Esophagus squamous epithelium (tissue), 5 donors: Measurements from ENCODE around the gene DUSP15. TPM values are rescaled to one million over a fixed set of nuclear protein-coding genes. Genes with fewer than 3 reads are reported as not detected.
A peak's percentile ranks its signal among the peaks of the same experiment; 100 is the strongest.

Experiments used
- DNase-seq: peaks from one replicate; lab custom pipeline; 2025; lab: John Stamatoyannopoulos, UW
- H3K27ac ChIP-seq, 4 donors: fragments of 200-600 bp; sonication (generic); one replicate each; pipeline ENCODE4 v1.5.1; 2016 to 2019; ENCODE audit warnings: mild to moderate bottlenecking in 1 of 4
- H3K27me3 ChIP-seq, 4 donors: fragments of 200-600 bp; sonication (generic); 1 replicate in 3 of 4; 2 replicates in 1 of 4; pipeline versions ENCODE4 v1.5.1 to v1.6.0; 2017 to 2021; ENCODE audit warnings: antibody characterized with exemption in 1 of 4
- H3K36me3 ChIP-seq, 3 donors: fragments of 200-600 bp; sonication (generic); one replicate each; pipeline ENCODE4 v1.5.1; 2016 to 2019
- H3K4me1 ChIP-seq, 3 donors: fragments of 200-600 bp; sonication (generic); one replicate each; pipeline ENCODE4 v1.5.1; 2017 to 2019
- H3K4me3 ChIP-seq, 4 donors: fragments of 200-600 bp; sonication (generic); 1 replicate in 3 of 4; 2 replicates in 1 of 4; pipeline ENCODE4 v1.5.1; 2016 to 2019; ENCODE audit warnings: mild to moderate bottlenecking in 2 of 4, moderate library complexity in 1 of 4
- H3K9me3 ChIP-seq, 3 donors: fragments of 200-600 bp; sonication (generic); one replicate each; pipeline ENCODE4 v1.5.1; 2016 to 2019
- POLR2A ChIP-seq, 4 donors: fragments of 450-650 bp; IDR thresholded peaks; one replicate each; pipeline ENCODE4 v1.6.1; 2017; ENCODE audit warnings: antibody characterized with exemption in 4 of 4, mild to moderate bottlenecking in 4 of 4, moderate library complexity in 3 of 4
- WGBS, 2 donors: methylation state at CpG; one replicate each; pipeline ENCODE4 v1.1.5; 2018; 5-methylcytosine and 5-hydroxymethylcytosine counted together
- intact Hi-C: fragments of 100-400 bp; cut with DNase I; formaldehyde crosslinking; loops from one replicate; pipeline ENCODE4 v1.15.0; 2022
- total RNA-seq, 4 donors: library from RNA; depleted of rRNA; stranded (reverse); fragments of >200 nt; gene quantifications; one replicate each; pipeline ENCODE4 v1.1.0, GENCODE V29; 2016
- TF ChIP-seq, protein P1 (sequence below), 6 experiments: fragments of 450-650 bp in 4 of 6; fragments of 200-600 bp in 2 of 6; sonication (generic) in 2 of 6; IDR thresholded peaks; one replicate each; pipeline ENCODE4 v1.5.1; 2016 to 2019; ENCODE audit warnings: antibody characterized with exemption in 6 of 6, mild to moderate bottlenecking in 4 of 6, moderate library complexity in 4 of 6
- donor health status: DM: yes; HTN: yes; CAD: no.

Gene DUSP15
- total RNA-seq, 4 donors from 2014 or later: 0.32 to 0.44 (median 0.38) TPM

DNA sequence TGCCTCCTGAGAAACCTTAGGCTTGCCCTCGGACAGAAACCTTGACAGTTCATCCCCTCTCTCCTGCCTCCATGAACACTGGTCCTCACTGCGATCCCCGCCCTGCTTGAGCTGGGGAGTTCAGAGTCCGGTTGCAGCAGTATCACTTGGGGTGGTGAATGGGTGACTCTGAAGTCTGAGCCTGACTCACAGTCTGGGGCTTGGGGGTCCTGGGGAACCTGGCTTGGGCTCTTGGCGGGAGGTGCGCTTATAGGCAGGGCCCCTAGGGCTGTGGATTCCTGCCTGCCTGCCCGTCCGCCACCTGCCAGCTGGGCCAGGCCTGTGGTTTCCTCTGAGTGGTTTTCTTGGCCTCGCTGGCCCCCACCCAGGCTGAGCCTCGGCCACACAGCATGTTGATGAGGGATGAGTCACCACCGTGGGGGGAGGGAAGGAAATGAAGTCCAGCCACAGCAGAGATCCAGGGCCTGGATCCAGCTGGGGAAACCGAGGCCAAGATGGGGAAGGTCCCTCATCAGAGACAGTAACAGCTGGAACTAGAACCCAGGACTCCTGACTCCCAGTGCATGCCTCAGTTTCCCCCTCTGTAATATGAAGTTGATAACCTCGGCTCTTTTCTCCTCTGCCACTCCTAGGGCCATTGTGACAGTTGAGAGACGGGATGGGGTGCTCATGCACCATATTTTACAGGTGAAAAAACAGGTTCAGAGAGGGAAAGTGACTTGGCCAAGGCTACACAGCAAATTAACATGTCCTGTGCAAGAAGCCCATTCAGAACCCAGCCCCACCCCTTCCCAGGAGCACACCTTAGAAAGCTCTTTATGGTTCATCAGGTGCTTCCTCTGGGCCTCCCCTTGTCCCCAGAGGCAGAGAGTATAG is 34.1 kb downstream of the DUSP15 start:
- peaks cover 0 to 26% (median 0%) of the 10 kb centered on the region in 4 donors for H3K27me3 ChIP-seq
- H3K4me3 ChIP-seq: no peak overlapping the region
- intact Hi-C loops: no loop called here
- no peaks in the 10 kb centered on the region for H3K36me3 ChIP-seq
- H3K27ac ChIP-seq: peak overlapping the region in 1 of 4 donors; percentile 10
- DNase-seq: no peak
- H3K4me1 ChIP-seq: peaks cover 3 to 23% (median 19%) of the 10 kb centered on the region in 3 donors
- no peaks in the 10 kb centered on the region for H3K9me3 ChIP-seq
- 17 to 36% methylated on average over 2 to 10 of the region's 14 CpGs for WGBS, 2 donors
- TF ChIP-seq, protein P1, sequence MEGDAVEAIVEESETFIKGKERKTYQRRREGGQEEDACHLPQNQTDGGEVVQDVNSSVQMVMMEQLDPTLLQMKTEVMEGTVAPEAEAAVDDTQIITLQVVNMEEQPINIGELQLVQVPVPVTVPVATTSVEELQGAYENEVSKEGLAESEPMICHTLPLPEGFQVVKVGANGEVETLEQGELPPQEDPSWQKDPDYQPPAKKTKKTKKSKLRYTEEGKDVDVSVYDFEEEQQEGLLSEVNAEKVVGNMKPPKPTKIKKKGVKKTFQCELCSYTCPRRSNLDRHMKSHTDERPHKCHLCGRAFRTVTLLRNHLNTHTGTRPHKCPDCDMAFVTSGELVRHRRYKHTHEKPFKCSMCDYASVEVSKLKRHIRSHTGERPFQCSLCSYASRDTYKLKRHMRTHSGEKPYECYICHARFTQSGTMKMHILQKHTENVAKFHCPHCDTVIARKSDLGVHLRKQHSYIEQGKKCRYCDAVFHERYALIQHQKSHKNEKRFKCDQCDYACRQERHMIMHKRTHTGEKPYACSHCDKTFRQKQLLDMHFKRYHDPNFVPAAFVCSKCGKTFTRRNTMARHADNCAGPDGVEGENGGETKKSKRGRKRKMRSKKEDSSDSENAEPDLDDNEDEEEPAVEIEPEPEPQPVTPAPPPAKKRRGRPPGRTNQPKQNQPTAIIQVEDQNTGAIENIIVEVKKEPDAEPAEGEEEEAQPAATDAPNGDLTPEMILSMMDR (IDR thresholded peaks at IDR 0.05): no peak
- TF ChIP-seq POLR2A (IDR thresholded peaks at IDR 0.05): no peak

- intact Hi-C loops: no loop called here
- H3K36me3 ChIP-seq: no peaks in the 10 kb centered on the region
- H3K4me3 ChIP-seq: no peak overlapping the region
- TF ChIP-seq, protein P1 (IDR thresholded peaks at IDR 0.05): no peak
- TF ChIP-seq POLR2A (IDR thresholded peaks at IDR 0.05): no peak
- DNase-seq: no peak
- peaks cover 3 to 23% (median 19%) of the 10 kb centered on the region in 3 donors for H3K4me1 ChIP-seq
- no peaks in the 10 kb centered on the region for H3K9me3 ChIP-seq
- peak overlapping the region in 1 of 4 donors; percentile 10 for H3K27ac ChIP-seq
- 80% methylated on average over 1 of the region's 9 CpGs for WGBS, 2 donors
- H3K27me3 ChIP-seq: peaks cover 0 to 22% (median 0%) of the 10 kb centered on the region in 4 donors
Observed at GRCh38 chr20:31835554-31835953, 34.8 kb downstream of the DUSP15 start.

DNA sequence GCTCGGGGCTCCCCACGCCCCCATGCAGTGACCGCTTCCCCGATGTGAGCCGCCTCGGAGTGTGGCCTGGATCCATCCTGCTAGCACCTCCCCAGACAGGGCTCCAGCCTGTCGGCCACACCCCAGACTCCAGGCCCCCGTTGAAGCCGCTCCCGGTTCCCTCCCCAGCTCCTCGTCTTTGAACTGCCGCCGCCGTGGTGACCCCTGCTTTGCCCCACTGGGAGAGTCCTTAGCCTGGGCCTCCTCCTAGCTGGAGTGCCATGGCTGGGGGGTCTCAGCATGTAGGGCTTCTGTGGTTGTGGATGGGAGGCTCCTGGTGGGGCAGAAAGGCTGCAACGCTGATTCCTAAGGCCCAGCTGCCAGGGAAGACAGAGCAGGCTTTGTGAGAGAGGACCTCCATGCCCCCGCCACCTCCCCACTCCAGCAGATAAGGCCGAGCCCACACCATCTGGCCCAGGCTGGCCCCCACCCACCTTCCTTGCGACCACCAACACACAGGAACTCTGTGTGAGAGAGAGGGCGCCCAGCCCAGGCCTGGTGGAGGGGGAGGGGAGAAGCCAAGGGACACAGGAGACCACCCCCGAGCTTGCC is 36.3 kb downstream of the DUSP15 start:
- TF ChIP-seq, protein P1 (IDR thresholded peaks at IDR 0.05): no peak
- no peak for TF ChIP-seq POLR2A (IDR thresholded peaks at IDR 0.05)

GRCh38 chr20:31833130-31833930 is 37.0 kb downstream of the DUSP15 start:
- H3K27me3 ChIP-seq: peaks cover 0 to 18% (median 0%) of the 10 kb centered on the region in 4 donors
- H3K36me3 ChIP-seq: no peaks in the 10 kb centered on the region
- H3K9me3 ChIP-seq: no peaks in the 10 kb centered on the region
- intact Hi-C loops: no loop called here
- WGBS, 2 donors: 35 to 41% methylated on average over 7 of the region's 14 CpGs
- H3K4me3 ChIP-seq: no peak overlapping the region
- TF ChIP-seq, protein P1 (IDR thresholded peaks at IDR 0.05): peak in 5 of 6 experiments; percentile 45 to 72 (median 54)
- TF ChIP-seq POLR2A (IDR thresholded peaks at IDR 0.05): no peak
- peaks cover 3 to 23% (median 19%) of the 10 kb centered on the region in 3 donors for H3K4me1 ChIP-seq
- DNase-seq: no peak
- no peak overlapping the region for H3K27ac ChIP-seq

More for the DNA sequence above, 36.3 kb downstream of the DUSP15 start:
- Histone ChIP-seq H3K27me3 (peaks cover 0 to 22% (median 0%) of the 10 kb centered on the region in 4 donors), H3K27ac (no peak overlapping the region), H3K36me3 (no peaks in the 10 kb centered on the region), H3K9me3 (no peaks in the 10 kb centered on the region), H3K4me3 (no peak overlapping the region), H3K4me1 (peaks cover 3 to 23% (median 19%) of the 10 kb centered on the region in 3 donors)
- WGBS, 2 donors: no CpG with 5 or more reads among the region's 20 CpGs
- intact Hi-C loops: no loop called here
- DNase-seq: no peak
